Sigmoid colon (tissue), 7 donors: ENCODE results near the gene COTL1. TPM values are rescaled to one million over a fixed set of nuclear protein-coding genes. Genes with fewer than 3 reads are reported as not detected.
A peak's percentile ranks its signal among the peaks of the same experiment; 100 is the strongest.

Experiments used
- DNase-seq: peaks from one replicate; pipeline ENCODE4 v3.0.0-alpha.2; 2019
- H3K27ac ChIP-seq, 4 donors: fragments of 200-600 bp; sonication (generic); one replicate each; pipeline ENCODE4 v1.5.1; 2016 to 2019; ENCODE audit warnings: mild to moderate bottlenecking in 1 of 4
- H3K27me3 ChIP-seq, 3 donors: fragments of 200-600 bp; sonication (generic); one replicate each; pipeline ENCODE4 v1.5.1; 2019; ENCODE audit warnings: mild to moderate bottlenecking in 1 of 3
- H3K36me3 ChIP-seq, 4 donors: fragments of 200-600 bp; sonication (generic); one replicate each; pipeline ENCODE4 v1.5.1; 2016 to 2019
- H3K4me1 ChIP-seq, 4 donors: fragments of 200-600 bp; sonication (generic); one replicate each; pipeline ENCODE4 v1.5.1; 2017 to 2019
- H3K4me3 ChIP-seq, 4 donors: fragments of 200-600 bp; sonication (generic); one replicate each; pipeline ENCODE4 v1.5.1; 2017 to 2019; ENCODE audit warnings: mild to moderate bottlenecking in 2 of 4, moderate library complexity in 1 of 4
- H3K9me3 ChIP-seq, 4 donors: fragments of 200-600 bp in 3 of 4; sonication (generic) in 3 of 4; one replicate each; pipeline versions ENCODE4 v1.5.1 to v1.6.1; 2013 to 2019
- CTCF ChIP-seq, 4 experiments: fragments of 450-650 bp in 3 of 4; fragments of 200-600 bp in 1 of 4; IDR thresholded peaks; one replicate each; pipeline ENCODE4 v1.5.1; 2016 to 2019; ENCODE audit warnings: antibody characterized with exemption in 4 of 4, mild to moderate bottlenecking in 3 of 4, moderate library complexity in 2 of 4
- EP300 ChIP-seq, 4 donors: sonication (generic); formaldehyde crosslinking; IDR thresholded peaks; one replicate each; pipeline ENCODE4 v1.6.1; 2017; ENCODE audit warnings: antibody characterized with exemption in 4 of 4
- POLR2A ChIP-seq, 2 donors: fragments of 450-650 bp; IDR thresholded peaks; one replicate each; pipeline ENCODE4 v1.6.1; 2016; ENCODE audit warnings: antibody characterized with exemption in 2 of 2, mild to moderate bottlenecking in 2 of 2, moderate library complexity in 2 of 2
- POLR2AphosphoS5 ChIP-seq, 4 donors: sonication (generic); formaldehyde crosslinking; IDR thresholded peaks; one replicate each; pipeline ENCODE4 v1.6.1; 2017; ENCODE audit warnings: antibody characterized with exemption in 4 of 4
- WGBS, 2 donors: extraction: QIAGEN DNeasy Blood & Tissue Kit; methylation state at CpG; one replicate each; pipeline ENCODE4 v1.1.7; 2013; 5-methylcytosine and 5-hydroxymethylcytosine counted together
- intact Hi-C: fragments of 100-400 bp; cut with DNase I; formaldehyde crosslinking; loops from one replicate; pipeline ENCODE4 v1.15.1; 2023
- polyA plus RNA-seq, 3 donors: library from polyadenylated mRNA; stranded (reverse); fragments of 200-250 nt; gene quantifications; one replicate each; pipeline ENCODE4 v1.2.3, GENCODE V29; 2013
- total RNA-seq, 4 donors: library from RNA; depleted of rRNA; stranded (reverse); fragments of >200 nt; gene quantifications; one replicate each; pipeline ENCODE4 v1.1.0, GENCODE V29; 2016
- donor health status: healthy with polysubstance abuse.
- donor health status: Bipolar disorder and iron deficiency.
- donor health status: healthy.

Gene COTL1
- total and polyA plus RNA-seq, 7 donors, result 34.6 to 160 (median 48.6) TPM

GRCh38 chr16:84605339-84605848, 12.5 kb downstream of the COTL1 start:
- Histone ChIP-seq H3K36me3 (no peaks in the 10 kb centered on the region), H3K27ac (peak overlapping the region in 1 of 4 donors; percentile 88), H3K4me3 (no peak overlapping the region), H3K4me1 (peaks cover 0 to 59% (median 37%) of the 10 kb centered on the region in 4 donors), H3K27me3 (no peaks in the 10 kb centered on the region), H3K9me3 (no peaks in the 10 kb centered on the region)
- DNase-seq, result no peak
- TF ChIP-seq POLR2AphosphoS5 (IDR thresholded peaks at IDR 0.05) (no peak), POLR2A (IDR thresholded peaks at IDR 0.05) (no peak), CTCF (IDR thresholded peaks at IDR 0.05) (no peak), EP300 (IDR thresholded peaks at IDR 0.05) (no peak)
- intact Hi-C loops, result no loop called here
- 87 to 89% methylated on average over 6 of the region's 6 CpGs for WGBS, 2 donors

GRCh38 chr16:84604477-84605013, 13.3 kb downstream of the COTL1 start:
- Histone ChIP-seq H3K27me3 (no peaks in the 10 kb centered on the region), H3K4me1 (peaks cover 0 to 64% (median 44%) of the 10 kb centered on the region in 4 donors), H3K4me3 (no peak overlapping the region), H3K36me3 (no peaks in the 10 kb centered on the region), H3K27ac (peak overlapping the region in 3 of 4 donors; percentile 76 to 88 (median 77)), H3K9me3 (no peaks in the 10 kb centered on the region)
- intact Hi-C loops, result no loop called here
- no peak for DNase-seq
- TF ChIP-seq EP300 (IDR thresholded peaks at IDR 0.05) (no peak), POLR2A (IDR thresholded peaks at IDR 0.05) (no peak), POLR2AphosphoS5 (IDR thresholded peaks at IDR 0.05) (no peak), CTCF (IDR thresholded peaks at IDR 0.05) (no peak)
- WGBS, 2 donors, result 82 to 86% methylated on average over 9 of the region's 9 CpGs

- Histone ChIP-seq H3K27ac (peak overlapping the region in 3 of 4 donors; percentile 76 to 88 (median 77)), H3K27me3 (no peaks in the 10 kb centered on the region), H3K4me3 (no peak overlapping the region), H3K4me1 (peaks cover 0 to 70% (median 50%) of the 10 kb centered on the region in 4 donors), H3K36me3 (no peaks in the 10 kb centered on the region), H3K9me3 (no peaks in the 10 kb centered on the region)
- no peak for DNase-seq
- 78 to 88% methylated on average over 10 of the region's 10 CpGs for WGBS, 2 donors
- intact Hi-C loops, result no loop called here
- TF ChIP-seq CTCF (IDR thresholded peaks at IDR 0.05) (no peak), EP300 (IDR thresholded peaks at IDR 0.05) (no peak)
Measured at GRCh38 chr16:84603940-84604339, 13.9 kb downstream of the COTL1 start.

GRCh38 chr16:84603140-84603816, 14.6 kb downstream of the COTL1 start:
- H3K4me3 ChIP-seq, result peak overlapping the region in 1 of 4 donors; percentile 18
- H3K9me3 ChIP-seq, result no peaks in the 10 kb centered on the region
- TF ChIP-seq POLR2A (IDR thresholded peaks at IDR 0.05), result no peak
- peak in 1 of 4 donors; percentile 30 for TF ChIP-seq EP300 (IDR thresholded peaks at IDR 0.05)
- peak in 3 of 4 donors; percentile 40 to 77 (median 48) for TF ChIP-seq POLR2AphosphoS5 (IDR thresholded peaks at IDR 0.05)
- TF ChIP-seq CTCF (IDR thresholded peaks at IDR 0.05), result no peak
- intact Hi-C loops, result no loop called here
- H3K36me3 ChIP-seq, result no peaks in the 10 kb centered on the region
- WGBS, 2 donors, result 56 to 71% methylated on average over 23 of the region's 23 CpGs
- DNase-seq, result peak; percentile 95
- no peaks in the 10 kb centered on the region for H3K27me3 ChIP-seq
- peaks cover 0 to 70% (median 54%) of the 10 kb centered on the region in 4 donors for H3K4me1 ChIP-seq
- peak overlapping the region; percentile 63 to 88 (median 76) for H3K27ac ChIP-seq
